GM21619 (cell line): ENCODE data around the gene KLHL17.
"Not testable (repeated sequence)": the region's sequence is repeated elsewhere in the genome, so short reads cannot be mapped to it uniquely, and the experiment has no call there.

Experiments
- ATAC-seq: cut with Tn5 transposase; IDR thresholded peaks from one replicate; pipeline ENCODE4 v1.9.1; 2021; ENCODE audit not compliant: unreplicated experiment

Gene KLHL17

DNA sequence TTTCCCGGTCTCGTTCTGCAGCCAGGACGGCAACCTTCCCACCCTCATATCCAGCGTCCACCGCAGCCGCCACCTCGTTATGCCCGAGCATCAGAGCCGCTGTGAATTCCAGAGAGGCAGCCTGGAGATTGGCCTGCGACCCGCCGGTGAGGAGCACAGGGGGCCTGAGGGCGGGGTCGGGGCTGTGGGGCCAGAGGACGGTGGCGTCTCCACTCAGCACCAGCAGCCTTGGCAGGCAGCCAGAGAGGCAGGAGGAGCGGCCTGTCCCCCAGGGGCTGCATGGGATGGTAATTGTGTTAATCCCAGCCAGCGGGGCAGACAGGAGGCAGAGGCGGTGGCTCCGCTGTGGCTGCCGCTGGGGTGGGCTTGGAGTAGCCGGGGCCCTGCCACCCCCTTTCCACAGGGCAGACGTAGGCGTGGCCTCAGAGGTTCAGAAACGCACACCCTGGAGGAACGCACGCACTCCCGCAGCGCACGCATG is 24.6 kb upstream of the KLHL17 start:
- no peak for ATAC-seq

DNA sequence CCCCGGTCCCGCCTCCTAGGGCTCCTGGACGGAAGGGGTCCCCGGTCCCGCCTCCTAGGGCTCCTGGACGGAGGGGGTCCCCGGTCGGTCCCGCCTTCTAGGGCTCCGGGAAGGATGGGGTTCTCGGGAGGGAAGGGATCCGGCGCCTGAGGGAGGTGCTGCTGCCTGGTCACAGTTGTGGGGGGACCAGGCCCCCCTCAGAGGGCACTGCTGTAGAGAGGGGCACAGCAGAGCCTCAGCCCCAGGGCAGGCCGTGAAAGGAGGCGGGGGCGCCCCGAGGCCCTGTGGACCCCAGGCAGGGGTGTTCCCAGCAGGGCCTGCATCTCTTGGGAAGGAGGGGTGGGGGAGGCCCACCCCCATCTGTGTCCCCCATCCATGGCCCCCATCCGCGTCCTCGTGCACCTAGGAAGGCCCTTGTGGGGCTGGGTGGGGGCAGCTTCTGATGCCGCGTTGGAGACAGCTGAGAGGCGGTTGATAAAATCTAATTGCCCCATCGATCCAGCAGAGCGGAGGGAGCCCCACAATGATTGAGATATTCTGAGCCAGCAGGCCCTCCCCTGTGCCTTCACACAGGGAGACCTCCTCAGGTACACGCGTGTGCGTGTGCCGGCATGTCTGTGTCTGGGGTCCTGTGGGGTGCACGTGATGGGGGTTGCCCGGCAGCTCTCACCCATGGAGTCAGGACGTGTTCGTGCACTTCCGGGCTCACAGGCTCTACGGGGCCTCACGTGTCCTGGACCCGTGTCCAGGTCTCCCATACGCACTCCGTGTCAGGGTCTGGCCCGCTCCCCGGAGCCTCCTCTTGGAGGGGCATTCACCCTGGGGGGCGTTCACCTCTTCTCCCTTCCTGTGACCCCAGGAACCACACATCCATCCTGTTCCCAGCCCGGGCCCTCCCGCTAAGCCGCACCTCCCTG is 23.8 kb upstream of the KLHL17 start:
- ATAC-seq: no peak

DNA sequence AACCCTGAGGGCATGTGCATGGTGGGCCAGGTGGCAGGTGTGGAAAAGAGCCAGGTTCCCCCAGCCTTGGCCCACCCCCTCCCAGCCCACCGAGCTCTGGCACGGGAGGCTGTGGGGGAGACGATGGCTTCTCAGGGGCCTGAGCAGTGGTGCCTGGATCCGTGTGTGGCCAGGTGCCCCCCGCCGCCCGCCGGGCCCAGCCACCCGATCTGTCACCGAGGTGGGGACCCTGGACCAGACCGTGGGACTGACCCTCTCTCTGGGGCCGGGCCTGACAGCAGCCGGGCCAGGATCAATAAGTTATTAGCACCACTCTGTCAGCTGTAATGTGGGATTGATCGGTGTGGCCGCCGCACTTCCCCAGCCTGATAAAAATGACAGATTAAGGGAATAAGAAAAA is 22.9 kb upstream of the KLHL17 start:
- no peak for ATAC-seq

DNA sequence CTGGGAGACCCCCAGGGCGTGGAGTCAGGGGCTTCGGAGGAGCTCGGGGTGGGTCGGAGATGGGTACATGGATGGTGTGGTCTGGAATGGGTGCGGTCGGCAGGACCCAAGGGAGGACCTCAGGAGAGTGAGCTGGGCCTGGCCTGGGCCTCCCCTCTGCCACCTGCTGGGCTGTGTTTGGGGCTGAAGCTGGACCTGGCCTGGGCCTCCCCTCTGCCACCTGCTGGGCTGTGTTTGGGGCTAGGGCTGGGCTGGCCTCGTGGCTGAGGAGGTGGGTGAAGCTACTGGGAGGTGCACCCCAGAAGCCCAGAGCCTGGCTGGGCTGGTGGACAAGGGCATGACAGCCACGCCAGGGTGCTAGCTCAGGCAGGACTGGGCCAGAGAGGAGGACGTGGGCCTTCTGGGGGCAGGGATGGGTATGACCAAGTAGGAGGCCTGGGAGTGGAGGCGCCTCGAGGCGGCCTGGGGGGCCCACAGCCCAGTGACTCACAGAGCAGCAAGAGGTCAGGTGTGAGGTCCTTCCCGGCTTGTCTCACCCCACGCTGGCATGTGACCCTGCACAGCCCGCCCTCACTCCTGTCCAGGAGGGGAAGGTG is 22.2 kb upstream of the KLHL17 start:
- ATAC-seq: no peak

GRCh38 chr1:938711-939489 is 21.5 kb upstream of the KLHL17 start:
- ATAC-seq: no peak

GRCh38 chr1:939511-940106 is 20.8 kb upstream of the KLHL17 start:
- no peak for ATAC-seq

- ATAC-seq: no peak
Observed at GRCh38 chr1:940107-941014, 20.0 kb upstream of the KLHL17 start.

GRCh38 chr1:941015-941587 is 19.3 kb upstream of the KLHL17 start:
- no peak for ATAC-seq

DNA sequence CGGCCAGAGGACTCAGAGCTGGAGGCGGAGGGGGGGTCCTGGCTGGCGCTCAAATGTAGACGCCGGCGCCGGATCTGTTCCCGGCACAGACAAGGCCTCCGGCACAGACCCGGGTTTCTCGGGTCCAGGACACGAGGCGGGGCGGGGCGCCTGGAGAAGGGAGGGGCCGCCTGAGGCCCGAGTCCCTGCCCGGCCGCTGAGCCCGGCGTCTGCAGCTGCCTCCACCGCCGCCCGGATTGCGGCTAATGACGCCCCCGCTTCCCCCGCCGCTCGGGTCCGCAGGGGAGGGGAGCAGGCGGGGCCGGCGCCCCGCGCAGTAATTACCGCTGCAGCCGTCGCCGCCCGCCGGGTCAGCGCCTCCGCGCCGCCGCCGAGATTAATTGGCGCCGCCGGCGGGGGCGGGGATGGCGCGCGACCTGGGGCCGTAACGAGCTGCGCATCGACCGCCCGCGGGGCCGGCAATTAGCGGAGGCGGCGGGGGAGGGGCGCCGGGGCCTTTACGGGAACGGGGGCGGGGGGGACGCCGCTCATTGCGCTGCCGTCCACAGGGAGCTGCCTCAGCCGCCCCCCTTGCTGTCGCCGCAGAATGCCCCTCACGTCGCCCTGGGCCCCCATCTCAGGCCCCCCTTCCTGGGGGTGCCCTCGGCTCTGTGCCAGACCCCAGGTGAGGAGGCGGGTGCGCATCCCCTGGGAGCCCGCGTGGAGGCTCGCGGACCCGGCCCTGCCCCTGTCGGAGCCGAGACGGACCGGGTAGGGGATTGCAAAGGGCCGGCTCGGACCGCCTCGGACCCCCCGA is 18.6 kb upstream of the KLHL17 start:
- ATAC-seq: no peak

DNA sequence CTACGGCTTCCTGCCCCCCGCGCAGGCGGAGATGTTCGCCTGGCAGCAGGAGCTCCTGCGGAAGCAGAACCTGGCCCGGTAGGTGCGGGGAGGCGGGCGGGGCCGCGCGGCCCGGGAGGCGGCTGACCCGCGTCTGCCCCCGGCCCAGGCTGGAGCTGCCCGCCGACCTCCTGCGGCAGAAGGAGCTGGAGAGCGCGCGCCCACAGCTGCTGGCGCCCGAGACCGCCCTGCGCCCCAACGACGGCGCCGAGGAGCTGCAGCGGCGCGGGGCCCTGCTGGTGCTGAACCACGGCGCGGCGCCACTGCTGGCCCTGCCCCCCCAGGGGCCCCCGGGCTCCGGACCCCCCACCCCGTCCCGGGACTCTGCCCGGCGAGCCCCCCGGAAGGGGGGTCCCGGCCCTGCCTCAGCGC is 18.0 kb upstream of the KLHL17 start:
- ATAC-seq: no peak

- no peak for ATAC-seq
Observed at GRCh38 chr1:942864-943533, 17.4 kb upstream of the KLHL17 start.

- ATAC-seq: no peak
Observed at GRCh38 chr1:943545-944340, 16.6 kb upstream of the KLHL17 start.

DNA sequence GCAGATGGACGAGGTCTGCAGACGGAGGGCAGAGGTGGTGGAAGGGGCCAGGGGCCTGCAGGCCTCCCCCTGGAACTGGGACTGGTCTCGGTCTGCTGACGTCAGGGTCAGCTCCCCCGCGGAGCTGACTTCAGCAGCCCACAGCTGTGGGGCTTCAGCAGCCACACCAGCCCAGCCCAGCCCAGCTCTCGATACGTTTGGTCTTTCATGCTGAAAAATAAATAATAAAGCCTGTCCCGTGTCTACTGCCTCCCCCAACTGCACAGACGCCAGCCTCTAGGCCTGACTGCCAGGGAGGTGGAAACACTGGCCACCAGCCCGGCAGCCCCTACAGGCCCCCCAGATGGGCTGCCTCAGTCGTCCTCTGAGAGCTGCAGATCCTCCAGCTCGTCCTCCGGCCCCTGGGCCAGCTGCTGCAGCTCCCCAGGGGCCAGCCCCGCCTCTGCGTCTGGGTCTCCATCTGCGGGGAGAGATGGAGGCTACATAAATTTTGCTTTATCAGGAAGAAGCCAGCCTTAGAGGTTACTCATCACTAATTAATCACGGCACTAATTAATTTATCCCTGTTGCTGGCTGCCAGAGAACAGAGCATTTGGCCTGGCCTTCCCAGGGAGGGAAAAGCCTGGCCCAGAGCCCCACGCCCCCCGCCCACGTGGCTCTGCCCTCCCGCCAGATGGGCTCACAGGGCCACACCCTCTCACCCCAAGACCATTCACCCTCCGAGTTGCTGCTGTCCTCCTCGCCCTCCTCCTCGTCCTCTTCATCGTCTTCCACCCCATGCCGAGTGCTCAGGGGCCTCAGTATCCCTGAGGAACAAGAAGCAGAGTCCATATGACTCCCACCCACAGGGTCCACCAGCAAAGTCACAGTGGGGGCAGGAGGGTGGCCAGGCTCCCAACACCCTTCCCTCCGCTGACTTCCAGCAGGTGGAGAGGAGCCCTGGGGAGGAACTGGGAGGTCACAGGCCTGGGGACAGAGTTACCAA is 15.8 kb upstream of the KLHL17 start:
- ATAC-seq: no peak

- ATAC-seq: no peak
Observed at GRCh38 chr1:945688-946556, 14.5 kb upstream of the KLHL17 start.

GRCh38 chr1:946811-947210 is 13.6 kb upstream of the KLHL17 start:
- ATAC-seq: not testable (repeated sequence)

- no peak for ATAC-seq
Observed at GRCh38 chr1:947958-948357, 12.4 kb upstream of the KLHL17 start.
